Endothelial cell of umbilical vein (primary cell): ENCODE results near the gene HOXD12.

Experiments
- CTCF ChIP-seq, 2 donors: IDR thresholded peaks; 1 replicate in 1 of 2; 2 replicates in 1 of 2; pipeline ENCODE4 v1.5.1; 2011; ENCODE audit warnings: low read length in 2 of 2, mild to moderate bottlenecking in 2 of 2, moderate library complexity in 2 of 2, control low read depth in 1 of 2, inconsistent platforms in 1 of 2, low read depth in 1 of 2; ENCODE audit not compliant: insufficient read depth in 1 of 2; ENCODE audit errors: extremely low read depth in 1 of 2
- MAX ChIP-seq: IDR thresholded peaks from 2 replicates; pipeline ENCODE4 v1.6.1; 2011; ENCODE audit not compliant: insufficient read depth, insufficient read length

- TF ChIP-seq MAX: no peak
- TF ChIP-seq CTCF (IDR thresholded peaks at IDR 0.05; ENCODE audit: extremely low read depth in 1 of 2, insufficient read depth in 1 of 2, low read depth in 1 of 2, low read length in 2 of 2): no peak
Measured at GRCh38 chr2:176147210-176147799, 47.7 kb downstream of the HOXD12 start.
